HG03095 (cell line): Measurements from ENCODE around the gene NDNF.

ENCODE experiments used
- ATAC-seq: cut with Tn5 transposase; IDR thresholded peaks from one replicate; pipeline ENCODE4 v1.9.1; 2021; ENCODE audit warnings: moderate library complexity; ENCODE audit not compliant: unreplicated experiment

The NDNF gene

DNA sequence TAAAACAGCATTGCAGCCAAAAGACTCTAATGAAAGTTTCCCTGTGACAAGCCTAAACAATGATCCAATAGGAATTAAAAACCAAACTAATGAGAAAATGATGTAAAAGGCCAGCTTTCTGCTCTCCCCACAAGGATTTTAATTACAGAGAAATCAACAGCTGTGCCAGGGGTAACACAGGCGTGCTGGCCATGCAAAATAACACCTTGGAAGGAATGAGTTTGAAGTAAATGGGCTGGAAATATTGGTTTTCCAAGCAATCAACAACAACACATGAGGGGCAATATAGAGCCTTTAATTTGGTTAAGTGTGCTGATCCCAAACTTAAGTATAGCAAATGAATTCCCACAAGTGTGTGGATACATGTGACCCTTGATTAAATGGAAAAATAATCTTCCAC lies 56.9 kb downstream of the NDNF start:
- ATAC-seq = no peak

DNA sequence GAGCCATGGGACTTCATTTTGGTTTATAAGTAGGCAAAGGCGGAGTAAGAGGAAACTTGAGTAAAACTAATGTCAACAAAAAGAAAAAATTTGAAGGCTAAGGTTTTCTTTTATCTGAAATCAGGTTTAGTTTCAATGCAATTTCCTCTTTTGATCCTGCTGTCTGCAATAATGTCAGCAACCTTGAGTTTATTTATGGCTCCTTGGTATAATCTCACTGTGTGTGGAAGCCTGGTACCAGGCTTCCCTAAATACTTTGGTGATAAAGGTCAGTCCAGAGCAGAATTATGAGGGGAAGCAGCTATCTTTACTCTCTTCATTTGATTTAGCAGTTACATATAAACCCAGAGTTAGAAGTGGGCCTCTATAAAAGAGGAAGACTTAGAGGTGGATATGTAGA lies 57.8 kb downstream of the NDNF start:
- ATAC-seq = no peak

GRCh38 chr4:121011780-121012340 lies 60.5 kb downstream of the NDNF start:
- no peak for ATAC-seq

GRCh38 chr4:121011138-121011537 lies 61.2 kb downstream of the NDNF start:
- ATAC-seq = no peak

GRCh38 chr4:121009578-121010478 lies 62.5 kb downstream of the NDNF start:
- no peak for ATAC-seq

DNA sequence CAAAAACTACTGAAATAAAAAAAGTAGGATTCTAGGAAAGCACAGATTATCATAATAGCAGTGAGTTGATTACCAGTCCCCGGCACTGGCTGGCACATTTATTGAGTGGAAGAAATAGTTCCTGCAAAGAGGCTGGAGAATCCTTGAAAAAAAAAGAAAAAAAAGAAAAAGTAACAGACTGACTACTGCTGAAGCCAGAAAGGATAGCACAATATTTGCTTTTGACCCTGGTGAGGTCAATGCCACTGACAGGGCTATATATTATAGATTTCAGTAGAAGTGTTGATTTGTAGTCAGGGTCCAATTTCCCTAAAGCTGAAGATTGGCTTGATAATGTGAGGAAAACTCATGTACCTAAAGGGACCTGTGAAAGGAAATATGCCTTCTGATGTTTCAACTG lies 64.7 kb downstream of the NDNF start:
- no peak for ATAC-seq

GRCh38 chr4:121003863-121004262 lies 68.5 kb downstream of the NDNF start:
- no peak for ATAC-seq

GRCh38 chr4:120995266-120996010 lies 76.9 kb downstream of the NDNF start:
- no peak for ATAC-seq

DNA sequence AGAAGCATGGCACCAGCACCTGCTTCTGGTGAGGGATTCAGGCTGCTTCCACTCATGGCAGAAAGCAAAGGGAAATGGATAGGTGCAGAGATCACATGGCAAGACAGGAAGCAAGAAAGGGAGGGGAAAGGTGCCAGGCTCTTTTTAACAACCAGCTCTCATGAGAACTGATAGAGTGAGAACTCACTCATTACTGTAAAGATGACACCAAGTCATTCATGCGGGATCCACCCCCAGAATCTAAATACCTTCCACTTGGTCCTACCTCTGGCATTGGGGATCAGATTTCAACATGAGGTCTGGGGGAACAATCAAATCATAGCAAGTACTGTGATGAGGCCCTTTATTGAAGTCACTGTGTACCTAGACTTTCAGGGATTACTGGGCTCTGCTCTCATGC lies 77.8 kb downstream of the NDNF start:
- no peak for ATAC-seq

DNA sequence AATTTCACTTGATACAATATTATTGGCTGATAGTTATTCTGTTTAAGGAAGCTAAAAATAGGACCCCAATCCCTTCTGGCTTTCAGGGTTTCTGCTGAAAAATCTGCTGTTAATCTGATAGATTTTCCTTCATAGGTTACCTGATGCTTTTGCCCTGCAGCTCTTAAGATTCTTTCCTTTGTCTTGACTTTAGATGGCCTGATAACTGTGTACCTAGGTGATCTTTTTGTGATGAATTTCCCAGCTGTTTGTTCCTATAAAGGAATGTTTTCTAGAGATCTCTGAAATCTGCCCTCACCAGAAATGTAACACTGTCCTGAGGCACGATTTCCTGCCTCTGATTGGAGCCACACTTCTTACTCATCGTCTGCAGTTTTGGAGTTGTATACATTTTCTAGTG lies 80.5 kb downstream of the NDNF start:
- no peak for ATAC-seq

GRCh38 chr4:120990246-120990645 lies 82.1 kb downstream of the NDNF start:
- no peak for ATAC-seq
